Motor neuron (in vitro differentiated cells): ENCODE data around the gene KATNIP. TPM values are rescaled to one million over a fixed set of nuclear protein-coding genes. Genes with fewer than 3 reads are reported as not detected.

Source experiments
- ATAC-seq, 8 experiments: fragments of 200-7000 bp; cut with Tn5 transposase; replicated peaks in 6 of 8; 2 replicates each; pipeline ENCODE4 v1.8.0; 2021; ENCODE audit warnings: mild to moderate bottlenecking in 8 of 8, moderate library complexity in 8 of 8
- H3K27ac ChIP-seq, 2 donors: fragments of 250-450 bp; sonication (Bioruptor Pico); 2 replicates each; pipeline ENCODE4 v1.9.0; 2021; ENCODE audit warnings: antibody characterized with exemption in 2 of 2, mild to moderate bottlenecking in 2 of 2, moderate library complexity in 1 of 2
- H3K4me1 ChIP-seq, 2 donors: fragments of 250-450 bp; sonication (Bioruptor Pico); replicated peaks in 1 of 2; 2 replicates each; pipeline ENCODE4 v1.6.1; 2021; ENCODE audit warnings: antibody characterized with exemption in 2 of 2, mild to moderate bottlenecking in 2 of 2, moderate library complexity in 1 of 2
- H3K4me3 ChIP-seq, 5 donors: fragments of 250-450 bp; sonication (Bioruptor Pico); 2 replicates each; pipeline ENCODE4 v1.9.0; 2021; ENCODE audit warnings: antibody characterized with exemption in 5 of 5, mild to moderate bottlenecking in 5 of 5, moderate library complexity in 4 of 5
- WGBS, 10 experiments: fragments of 450-650 bp; shearing (Covaris generic); methylation state at CpG; one replicate each; pipeline ENCODE4 v1.0.0; 2022; 5-methylcytosine and 5-hydroxymethylcytosine counted together
- in situ Hi-C, 9 experiments: fragments of 400-800 bp; cut with MboI; loops; one replicate each; pipeline ENCODE4 v1.15.0; 2021; ENCODE audit warnings: low sequenced_read_pairs in 9 of 9, low pct_unique_long_range_greater_than_20kb in 2 of 9; ENCODE audit not compliant: unreplicated experiment in 9 of 9
- total RNA-seq, 8 experiments: library from RNA; unstranded; fragments of 300-600 nt; gene quantifications; 2 replicates each; pipeline versions ENCODE4 v1.2.3 to v1.2.4, GENCODE V29; 2022

The KATNIP gene
- total RNA-seq, 8 experiments from 2014 or later: 8.3 to 36.7 (median 11.5) TPM

DNA sequence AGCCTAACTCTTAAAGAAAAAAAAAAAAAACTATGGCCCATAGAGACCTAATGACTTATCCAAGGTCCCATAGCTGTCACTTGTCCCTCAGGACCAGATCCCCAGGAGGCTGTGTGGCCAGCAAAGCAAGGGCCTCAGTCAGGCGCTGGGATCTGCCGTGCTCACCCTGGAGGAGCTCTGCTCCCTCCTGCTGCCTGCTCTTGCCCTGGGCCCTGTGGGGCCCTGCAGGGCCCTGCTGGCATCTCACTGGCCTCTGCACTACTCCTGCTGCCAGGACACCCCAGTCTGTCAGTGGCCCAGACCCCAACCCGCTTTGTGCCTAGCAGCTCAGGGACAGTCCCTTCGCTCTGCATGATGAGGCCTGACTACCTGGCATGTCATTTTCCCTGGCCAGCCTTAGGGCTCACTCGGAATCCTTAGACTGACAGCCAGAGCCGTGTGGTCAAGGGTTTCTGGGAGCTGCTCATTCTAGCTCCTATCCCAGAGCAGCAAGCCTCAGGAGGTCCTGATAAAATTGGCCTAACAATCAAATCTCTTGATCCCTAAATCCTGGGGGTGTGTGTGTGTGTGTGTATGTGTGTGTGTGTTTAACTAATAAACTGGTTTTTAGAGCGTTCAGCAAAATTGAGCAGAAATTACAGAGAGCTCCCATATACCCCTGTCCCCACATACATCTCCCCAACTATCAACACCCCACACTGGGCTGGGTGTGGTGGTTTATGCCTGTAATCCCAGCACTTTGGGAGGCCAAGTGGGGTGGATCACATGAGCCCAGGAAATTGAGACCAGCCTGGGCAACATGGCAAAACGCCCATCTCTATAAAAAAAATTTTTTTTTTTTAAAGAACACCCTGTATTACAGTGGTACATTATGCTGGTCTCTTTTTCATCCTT lies 21.7 kb downstream of the KATNIP start:
- Histone ChIP-seq H3K4me1 (peaks cover 0 to 9% of the 10 kb centered on the region in 2 donors), H3K27ac (no peak overlapping the region), H3K4me3 (no peak overlapping the region)
- in situ Hi-C loops: no loop called here
- ATAC-seq: peak in 6 of 8 experiments; percentile 13 to 67 (median 52)
- 14 to 100% (median 90%) methylated on average over 1 to 4 of the region's 8 CpGs; no CpG with 5 or more reads in 3 of the 10 experiments for WGBS, 10 experiments

GRCh38 chr16:27572711-27573110 lies 22.8 kb downstream of the KATNIP start:
- Histone ChIP-seq H3K4me3 (no peak overlapping the region), H3K27ac (no peak overlapping the region), H3K4me1 (peaks cover 0 to 9% of the 10 kb centered on the region in 2 donors)
- WGBS, 10 experiments: 45 to 89% (median 80%) methylated on average over 1 to 6 of the region's 6 CpGs; no CpG with 5 or more reads in 2 of the 10 experiments
- ATAC-seq: peak in 4 of 8 experiments; percentile 4 to 42 (median 27)
- in situ Hi-C loops: no loop called here

- in situ Hi-C loops: no loop called here
- H3K4me3 ChIP-seq: no peak overlapping the region
- ATAC-seq: no peak
- WGBS, 10 experiments: 51 to 100% (median 75%) methylated on average over 1 to 5 of the region's 5 CpGs; no CpG with 5 or more reads in 3 of the 10 experiments
- no peak overlapping the region for H3K27ac ChIP-seq
- H3K4me1 ChIP-seq: peaks cover 12 to 20% of the 10 kb centered on the region in 2 donors
Measured at GRCh38 chr16:27576729-27577128, 26.8 kb downstream of the KATNIP start.

DNA sequence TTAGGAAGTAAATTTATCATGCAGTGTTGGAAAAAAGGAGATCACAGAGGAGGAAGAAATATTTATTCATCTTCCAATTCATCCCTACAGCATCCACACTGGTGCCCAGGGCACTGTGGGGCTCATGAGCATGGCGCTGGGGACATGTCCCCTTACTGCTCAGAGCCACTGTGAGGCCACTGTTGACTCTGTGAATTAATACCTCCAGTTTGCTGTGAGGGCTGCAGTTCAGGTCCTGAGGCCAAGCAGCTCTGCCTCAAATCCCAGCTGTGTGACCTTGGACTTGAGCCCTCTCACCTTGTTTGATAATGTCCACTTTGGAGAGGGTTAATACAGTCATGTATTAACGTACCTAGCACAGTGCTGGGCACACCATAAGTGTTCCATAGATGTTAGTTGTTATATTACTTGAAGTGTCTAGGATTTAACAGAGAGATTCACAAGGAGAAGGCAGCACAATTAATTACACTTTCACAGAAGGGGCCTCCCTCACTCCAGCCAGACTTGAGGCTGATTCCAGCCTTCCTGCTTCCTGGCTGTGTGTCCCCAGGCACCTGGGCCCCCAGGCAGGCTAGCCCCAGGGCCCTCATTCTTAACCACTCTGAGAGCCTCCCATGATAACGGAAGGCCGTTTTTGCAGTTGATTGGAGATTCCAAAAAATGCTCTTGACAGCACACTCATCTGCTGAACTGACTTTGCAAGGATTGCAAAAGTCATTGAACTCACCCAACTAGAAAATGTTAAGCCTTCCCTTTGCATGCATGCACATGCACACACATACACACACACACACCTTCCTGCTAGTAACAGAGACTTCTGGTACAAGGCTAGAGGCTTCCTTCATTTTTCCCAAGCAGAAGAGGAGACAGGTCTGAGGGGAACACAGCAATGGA lies 29.4 kb downstream of the KATNIP start:
- peak overlapping the region in 1 of 2 donors; percentile 44 for H3K27ac ChIP-seq
- WGBS, 10 experiments: 57 to 100% (median 80%) methylated on average over 1 to 3 of the region's 4 CpGs; no CpG with 5 or more reads in 3 of the 10 experiments
- in situ Hi-C loops: no loop called here
- peaks cover 12 to 14% of the 10 kb centered on the region in 2 donors for H3K4me1 ChIP-seq
- peak; percentile 19 to 86 (median 44) for ATAC-seq
- H3K4me3 ChIP-seq: no peak overlapping the region

- Histone ChIP-seq H3K4me3 (no peak overlapping the region), H3K27ac (no peak overlapping the region), H3K4me1 (peaks cover 12 to 14% of the 10 kb centered on the region in 2 donors)
- in situ Hi-C loops: no loop called here
- ATAC-seq: no peak
- 56 to 100% (median 83%) methylated on average over 1 to 2 of the region's 2 CpGs; no CpG with 5 or more reads in 5 of the 10 experiments for WGBS, 10 experiments
Measured at GRCh38 chr16:27582883-27583282, 32.9 kb downstream of the KATNIP start.

DNA sequence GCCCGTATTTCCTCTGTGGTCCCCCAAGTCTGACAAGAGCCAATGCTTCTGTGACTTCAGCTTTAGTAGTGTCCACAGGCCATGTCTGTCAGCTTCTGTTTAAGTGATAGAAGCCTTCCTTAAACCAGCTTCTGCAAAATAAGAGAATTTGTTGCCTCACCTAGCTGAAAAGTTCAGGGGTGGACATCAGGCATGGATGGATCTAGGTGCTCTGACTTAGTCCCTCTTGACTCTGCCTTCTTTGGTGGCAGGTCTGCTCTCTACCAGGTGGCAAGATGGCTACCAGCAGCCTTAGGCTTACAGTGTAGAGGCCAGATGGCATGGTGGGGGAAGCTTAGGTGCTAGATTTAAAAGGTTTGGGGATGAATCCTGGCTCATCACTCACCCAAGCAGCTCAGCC lies 33.7 kb downstream of the KATNIP start:
- in situ Hi-C loops: no loop called here
- Histone ChIP-seq H3K27ac (no peak overlapping the region), H3K4me1 (peaks cover 8 to 9% of the 10 kb centered on the region in 2 donors), H3K4me3 (no peak overlapping the region)
- no peak for ATAC-seq
- WGBS, 10 experiments: 80 to 100% (median 89%) methylated on average over 1 of the region's 1 CpG; no CpG with 5 or more reads in 7 of the 10 experiments

DNA sequence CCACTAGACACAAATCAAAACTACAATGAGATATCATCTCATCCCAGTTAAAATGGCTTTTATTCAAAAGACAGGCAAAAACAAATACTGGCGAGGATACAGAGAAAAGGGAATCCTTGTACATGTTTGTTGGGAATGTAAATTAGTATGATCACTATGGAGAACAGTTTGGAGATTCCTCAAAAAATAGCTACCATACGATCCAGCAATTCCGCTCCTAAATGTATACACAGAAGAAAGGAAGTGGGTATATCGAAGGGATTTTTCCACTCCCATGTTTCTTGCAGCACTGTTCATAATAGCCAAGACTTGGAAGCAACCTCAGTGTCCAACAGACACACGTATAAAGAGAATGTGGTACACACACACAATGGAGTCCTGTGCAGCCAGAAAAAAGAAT lies 35.3 kb downstream of the KATNIP start:
- H3K4me1 ChIP-seq: no peaks in the 10 kb centered on the region
- in situ Hi-C loops: no loop called here
- H3K4me3 ChIP-seq: no peak overlapping the region
- no peak for ATAC-seq
- H3K27ac ChIP-seq: no peak overlapping the region
- WGBS, 10 experiments: 85 to 100% (median 100%) methylated on average over 1 to 5 of the region's 5 CpGs; no CpG with 5 or more reads in 2 of the 10 experiments

DNA sequence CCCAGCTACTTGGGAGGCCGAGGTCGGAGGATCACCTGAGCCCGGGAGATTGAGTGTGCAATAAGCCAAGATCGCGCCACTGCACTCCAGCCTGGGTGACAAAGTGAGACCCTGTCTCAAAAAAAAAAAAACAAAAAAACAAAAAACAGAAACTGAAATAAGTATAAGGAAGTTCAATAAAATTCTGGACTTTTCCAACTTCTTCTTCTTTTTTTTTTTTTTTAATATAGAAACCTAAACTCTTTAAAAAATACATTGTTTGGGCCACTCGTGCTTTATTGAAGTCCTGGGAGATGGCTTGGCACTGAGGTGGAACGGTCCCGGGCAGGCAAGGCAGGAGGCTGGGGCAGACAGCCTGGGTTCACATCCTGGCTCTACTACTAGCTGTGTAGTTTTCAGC lies 36.8 kb downstream of the KATNIP start:
- H3K27ac ChIP-seq: no peak overlapping the region
- H3K4me1 ChIP-seq: no peaks in the 10 kb centered on the region
- WGBS, 10 experiments: 56 to 100% (median 83%) methylated on average over 2 to 7 of the region's 8 CpGs; no CpG with 5 or more reads in 1 of the 10 experiments
- no peak overlapping the region for H3K4me3 ChIP-seq
- in situ Hi-C loops: no loop called here
- ATAC-seq: no peak

DNA sequence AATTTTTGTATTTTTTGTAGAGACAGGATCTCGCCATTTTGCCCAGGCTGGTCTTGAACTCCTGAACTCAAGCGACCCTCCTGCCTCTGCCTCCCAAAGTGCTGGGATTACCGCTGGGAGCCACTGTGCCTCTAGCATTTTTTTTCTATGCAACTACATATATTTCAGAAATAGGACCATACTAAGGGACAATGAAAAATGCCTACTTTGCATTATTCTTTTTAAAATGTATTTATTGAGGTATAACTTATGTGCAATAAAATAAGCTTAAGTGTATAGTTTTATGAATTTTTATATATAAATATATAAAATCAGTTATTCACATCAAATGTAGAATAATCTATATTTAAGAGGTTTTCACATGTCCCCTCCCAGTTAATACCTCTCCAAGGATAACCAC lies 38.1 kb downstream of the KATNIP start:
- in situ Hi-C loops: no loop called here
- no peak overlapping the region for H3K27ac ChIP-seq
- WGBS, 10 experiments: 70 to 100% (median 98%) methylated on average over 1 to 3 of the region's 3 CpGs; no CpG with 5 or more reads in 2 of the 10 experiments
- no peak overlapping the region for H3K4me3 ChIP-seq
- no peak for ATAC-seq
- H3K4me1 ChIP-seq: no peaks in the 10 kb centered on the region

DNA sequence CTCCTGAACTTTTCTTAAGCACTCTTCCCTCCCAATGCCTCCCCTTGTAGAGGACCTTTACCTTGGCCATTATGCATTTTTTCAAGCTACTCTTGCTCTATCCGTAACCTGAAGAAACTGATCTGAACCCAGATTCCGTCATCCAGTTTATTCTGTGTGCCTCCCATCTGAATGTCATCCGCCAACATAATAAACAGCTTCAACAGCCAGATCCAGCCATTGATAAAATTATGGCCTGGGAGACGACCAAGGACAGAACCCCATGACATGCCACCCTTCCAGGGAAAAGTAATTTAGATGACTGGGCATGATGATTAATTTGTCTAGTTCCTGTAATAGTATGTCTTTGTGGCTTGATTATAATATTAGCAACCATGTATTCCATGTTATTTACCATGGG lies 41.9 kb downstream of the KATNIP start:
- no peak for ATAC-seq
- 83 to 100% (median 92%) methylated on average over 2 to 4 of the region's 4 CpGs; no CpG with 5 or more reads in 4 of the 10 experiments for WGBS, 10 experiments
- no peak overlapping the region for H3K27ac ChIP-seq
- H3K4me3 ChIP-seq: no peak overlapping the region
- peaks cover 0 to 4% of the 10 kb centered on the region in 2 donors for H3K4me1 ChIP-seq
- in situ Hi-C loops: no loop called here

- no peak overlapping the region for H3K4me3 ChIP-seq
- peak in 3 of 8 experiments; percentile 23 to 80 (median 41) for ATAC-seq
- peak overlapping the region in 1 of 2 donors; percentile 30 for H3K27ac ChIP-seq
- peaks cover 0 to 9% of the 10 kb centered on the region in 2 donors for H3K4me1 ChIP-seq
- WGBS, 10 experiments: 55 to 96% (median 70%) methylated on average over 1 to 4 of the region's 4 CpGs; no CpG with 5 or more reads in 1 of the 10 experiments
- in situ Hi-C loops: no loop called here
Measured at GRCh38 chr16:27595475-27595874, 45.5 kb downstream of the KATNIP start.

DNA sequence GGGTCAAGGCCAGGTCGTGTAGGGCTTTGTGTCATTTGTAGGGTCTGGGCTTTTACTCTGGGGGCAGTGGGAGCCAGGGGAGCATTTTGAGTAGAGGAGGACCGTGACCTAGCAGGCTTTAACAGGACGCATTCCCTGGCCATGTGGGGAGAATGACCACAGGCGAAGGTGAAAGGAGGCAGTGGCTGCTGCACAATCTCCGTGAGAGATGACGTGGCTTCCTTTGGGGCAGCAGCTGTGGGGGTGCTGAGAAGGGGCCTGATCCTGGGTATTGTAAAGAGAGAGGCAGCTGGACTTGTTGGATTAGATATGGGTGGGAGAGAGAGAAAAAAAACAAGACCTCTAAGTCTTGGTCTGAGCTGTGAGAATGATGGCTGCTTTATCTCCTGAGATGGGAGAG lies 46.0 kb downstream of the KATNIP start:
- H3K27ac ChIP-seq: peak overlapping the region in 1 of 2 donors; percentile 30
- WGBS, 10 experiments: 20 to 60% (median 50%) methylated on average over 1 to 2 of the region's 6 CpGs; no CpG with 5 or more reads in 7 of the 10 experiments
- H3K4me3 ChIP-seq: no peak overlapping the region
- in situ Hi-C loops: no loop called here
- peaks cover 0 to 10% of the 10 kb centered on the region in 2 donors for H3K4me1 ChIP-seq
- ATAC-seq: peak in 4 of 8 experiments; percentile 25 to 65 (median 32)
